ELR (cell line): ENCODE results near the gene STAT5A.

Experiments
- DNase-seq: peaks from one replicate; pipeline ENCODE4 v3.0.0-alpha.2; 2015; ENCODE audit warnings: low read depth

The STAT5A gene

DNA sequence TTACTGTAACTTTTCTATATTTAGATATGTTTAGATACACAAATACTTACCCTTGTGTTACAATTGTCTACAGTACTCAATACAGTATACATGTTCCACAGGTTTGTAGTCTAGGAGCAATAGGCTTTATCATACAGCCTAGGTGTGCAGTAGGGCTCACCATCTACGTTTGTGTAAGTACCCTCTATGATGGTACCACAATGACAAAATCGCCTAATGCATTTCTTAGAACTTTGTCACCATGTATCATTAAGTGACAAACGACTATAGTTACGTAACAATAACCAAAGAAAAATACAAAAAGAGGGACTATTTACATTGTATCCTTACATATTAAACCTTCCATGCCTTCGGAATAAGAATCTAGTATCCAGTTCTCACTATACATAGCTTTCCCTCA, 20.1 kb upstream of the STAT5A start:
- no peak for DNase-seq

GRCh38 chr17:42270170-42270535, 18.1 kb upstream of the STAT5A start:
- DNase-seq = no peak

- no peak for DNase-seq
Measured at GRCh38 chr17:42270596-42270995, 17.7 kb upstream of the STAT5A start.

- DNase-seq = no peak
Measured at GRCh38 chr17:42271006-42271778, 17.1 kb upstream of the STAT5A start.

DNA sequence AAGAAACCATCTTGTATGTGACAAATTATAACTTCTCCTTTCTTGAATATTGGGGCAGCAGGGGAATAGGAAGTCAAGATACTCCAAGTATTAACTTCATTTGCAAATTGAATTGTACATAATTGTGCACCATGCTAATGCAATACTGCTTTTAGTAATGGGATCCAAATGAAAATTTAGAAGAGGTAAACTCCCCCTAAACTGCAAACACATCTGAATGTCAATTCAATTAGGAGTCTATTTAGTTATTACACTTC, 16.6 kb upstream of the STAT5A start:
- no peak for DNase-seq

DNA sequence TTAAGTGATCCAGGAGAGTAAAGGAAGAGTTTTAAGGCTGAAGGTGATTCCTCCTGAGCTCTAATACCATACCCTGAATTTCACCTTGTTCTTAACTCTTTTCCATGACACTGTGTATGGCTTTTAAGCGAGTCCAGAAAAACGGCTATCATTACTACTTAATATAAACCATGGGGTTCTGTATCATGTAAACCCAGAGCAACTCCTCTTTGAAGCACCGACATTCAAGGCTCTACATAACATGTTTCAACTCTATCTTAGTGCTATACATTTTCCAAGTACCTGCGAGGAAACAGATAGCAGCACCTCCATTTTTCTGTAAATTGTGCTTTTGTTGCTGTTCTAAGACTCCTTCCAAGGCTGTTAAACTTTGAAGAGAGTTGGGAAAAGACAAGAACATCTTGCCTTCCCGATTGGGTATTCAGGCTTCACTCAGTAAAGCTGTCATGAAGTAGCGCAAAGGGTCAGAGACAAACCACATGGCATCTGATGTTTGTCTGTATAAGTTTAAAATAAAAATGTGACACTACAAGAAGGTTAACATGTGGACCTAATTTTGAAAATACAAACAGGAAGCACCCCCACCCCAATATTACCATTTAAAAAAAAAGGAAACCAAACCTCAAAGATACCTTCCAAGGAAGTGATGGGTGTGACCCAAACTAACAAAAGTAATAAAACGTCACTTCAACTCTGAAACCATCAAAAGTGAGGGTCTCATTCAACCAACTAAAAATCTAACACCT, 16.0 kb upstream of the STAT5A start:
- DNase-seq = no peak

GRCh38 chr17:42273474-42274252, 14.6 kb upstream of the STAT5A start:
- no peak for DNase-seq

GRCh38 chr17:42274253-42274542, 14.1 kb upstream of the STAT5A start:
- DNase-seq = no peak

DNA sequence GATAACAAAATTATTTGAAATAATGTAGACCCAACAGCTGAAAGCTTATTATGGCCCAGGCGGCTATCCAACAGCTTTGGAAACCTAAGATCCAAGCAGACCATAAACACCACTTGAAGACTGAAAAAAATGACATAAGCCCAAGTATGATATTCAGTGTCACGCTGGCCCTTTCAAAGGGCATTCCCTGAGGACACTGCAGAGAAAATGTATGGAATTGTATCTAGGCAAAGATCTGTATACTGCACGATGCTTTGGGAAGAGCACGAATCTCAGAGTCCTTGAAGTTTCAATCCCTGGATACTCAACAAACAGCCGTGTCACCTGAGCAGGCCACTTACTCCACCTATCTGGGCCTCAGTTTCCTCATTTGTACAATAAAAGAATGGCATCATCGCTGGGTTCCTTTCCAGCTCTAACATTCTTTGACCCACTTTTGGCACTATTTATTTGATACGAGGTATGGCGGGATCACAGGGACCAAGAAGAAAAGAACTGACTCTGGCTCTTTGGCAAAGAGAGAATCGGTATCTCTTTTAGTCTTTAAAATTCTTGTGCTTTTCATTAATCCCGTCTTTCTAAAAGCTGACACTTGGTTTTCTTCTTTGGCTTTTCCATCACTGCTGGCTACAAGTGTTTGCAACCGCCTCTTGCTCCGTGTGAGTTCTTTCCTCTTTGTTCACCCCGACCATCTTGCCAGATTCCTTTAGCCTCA, 13.3 kb upstream of the STAT5A start:
- no peak for DNase-seq

DNA sequence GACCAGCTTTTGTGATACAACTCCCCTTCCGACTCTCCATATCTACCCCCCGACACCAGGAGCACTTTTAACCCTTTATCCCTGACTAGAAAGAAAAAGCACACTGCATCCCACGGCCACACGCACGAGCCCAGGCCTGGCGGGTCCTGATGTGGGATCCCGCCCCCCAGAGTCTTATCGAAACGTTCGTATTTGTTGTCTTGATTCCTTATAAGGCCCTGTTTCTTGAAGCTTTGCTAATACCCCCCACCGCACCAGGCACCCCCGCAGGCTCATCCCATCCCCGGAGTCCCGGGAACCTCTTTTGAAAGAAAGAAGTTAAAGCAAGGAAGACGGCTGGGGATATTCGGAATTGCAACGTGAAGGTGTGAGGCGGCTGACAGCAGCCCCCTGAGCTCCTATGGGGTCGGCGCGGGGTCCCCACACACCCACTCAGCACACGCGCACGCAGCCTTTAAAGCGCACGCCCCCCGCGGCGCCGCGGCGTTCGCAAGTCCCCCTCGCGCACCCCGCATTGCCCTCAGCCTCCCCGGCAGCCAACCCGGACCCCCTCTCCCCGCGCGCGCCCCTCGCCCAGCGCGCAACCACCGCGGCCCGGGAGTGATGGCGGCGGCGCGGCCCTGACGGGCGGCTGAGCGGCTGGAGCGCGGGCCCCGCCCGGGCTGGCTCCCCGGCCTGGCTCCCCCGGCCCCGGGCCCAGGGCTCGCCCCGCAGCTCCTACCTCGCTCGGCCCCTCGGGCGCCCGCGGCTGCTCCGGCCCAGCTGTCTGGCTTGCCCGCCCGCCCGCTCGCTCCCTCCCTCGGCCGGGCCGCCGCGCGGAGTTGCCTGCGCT, 12.6 kb upstream of the STAT5A start:
- peak; percentile 40 for DNase-seq

DNA sequence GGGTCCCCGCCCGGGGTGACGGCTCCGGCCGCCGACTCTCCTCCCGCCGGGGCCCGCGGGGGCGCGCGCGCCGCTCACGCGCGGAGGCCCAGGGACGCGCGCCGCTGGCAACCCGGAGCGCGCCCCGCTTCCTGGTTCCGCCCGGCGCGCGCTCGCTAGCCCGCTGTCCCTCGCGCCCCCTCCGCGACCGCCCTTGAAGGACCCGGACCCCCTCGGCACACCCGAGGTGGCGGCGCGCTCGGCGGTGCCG, 12.0 kb upstream of the STAT5A start, which contains the start of gene STAT5B:
Gene STAT5B (minus strand): TSS at position 33 of the 250 bp plus-strand sequence. CDS start 44,264 bp downstream, outside the sequence.
- peak; percentile 79 for DNase-seq

GRCh38 chr17:42276609-42277341, 11.5 kb upstream of the STAT5A start:
- peak; percentile 87 for DNase-seq

DNA sequence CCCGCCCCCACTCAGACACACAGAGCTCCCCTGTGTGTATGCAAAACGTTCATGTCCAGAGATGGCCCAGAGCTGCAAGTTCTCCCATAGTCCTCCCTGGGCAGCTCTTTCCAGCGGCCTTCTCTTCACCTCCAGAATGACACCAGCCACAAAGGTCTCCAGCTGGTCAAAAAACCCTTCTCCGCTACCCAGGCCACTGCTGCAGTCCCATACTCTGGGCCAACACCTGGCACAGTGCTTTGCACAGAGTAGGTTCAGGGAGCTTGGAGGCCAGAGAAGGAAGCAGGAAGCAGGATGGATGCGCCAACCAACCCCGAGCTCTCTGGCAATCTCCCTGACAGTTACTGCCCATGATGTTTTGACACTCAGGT, 11.0 kb upstream of the STAT5A start:
- DNase-seq = no peak

DNA sequence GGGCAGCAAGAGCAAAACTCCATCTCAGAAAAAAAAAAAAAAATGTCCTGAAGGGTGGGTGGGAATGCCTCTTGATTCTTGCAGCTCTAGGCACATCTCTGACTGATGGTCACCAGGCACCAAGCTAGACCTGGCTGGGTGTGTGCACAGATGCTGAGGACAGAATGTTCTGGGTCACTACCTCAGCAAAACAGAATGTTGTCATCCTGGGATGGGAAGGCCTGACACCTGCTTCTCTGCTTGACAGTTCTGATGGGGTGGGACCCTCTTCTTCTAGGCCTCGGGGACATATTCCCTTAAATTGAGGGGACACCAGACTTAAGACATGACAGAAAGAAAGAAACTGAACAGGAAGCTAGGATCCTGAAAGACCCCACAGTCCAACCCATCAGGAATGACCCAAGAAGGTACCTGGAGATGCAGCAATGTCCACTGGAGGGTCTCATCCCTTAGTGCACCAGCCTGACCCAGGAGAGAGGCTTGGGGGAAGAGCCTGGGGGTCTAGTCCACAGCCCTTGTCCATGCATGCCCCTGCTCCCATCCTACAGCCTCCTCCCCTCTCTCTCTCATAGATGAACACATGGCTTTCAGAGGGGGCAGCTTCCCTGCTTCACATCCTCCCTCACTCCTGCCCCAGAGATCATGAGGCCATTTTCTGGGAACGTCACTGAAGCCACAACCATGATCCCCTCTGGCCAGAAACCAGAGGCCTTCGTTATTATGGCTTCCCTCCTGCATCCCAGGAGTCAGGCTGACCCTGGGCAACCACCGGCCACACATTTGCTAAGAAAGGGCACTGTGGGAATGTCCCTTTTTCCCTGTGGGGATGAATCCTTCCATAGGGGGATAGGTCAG, 8.3 kb upstream of the STAT5A start:
- no peak for DNase-seq

GRCh38 chr17:42281571-42282096, 6.7 kb upstream of the STAT5A start:
- DNase-seq = no peak

- no peak for DNase-seq
Measured at GRCh38 chr17:42282478-42283080, 5.7 kb upstream of the STAT5A start.

DNA sequence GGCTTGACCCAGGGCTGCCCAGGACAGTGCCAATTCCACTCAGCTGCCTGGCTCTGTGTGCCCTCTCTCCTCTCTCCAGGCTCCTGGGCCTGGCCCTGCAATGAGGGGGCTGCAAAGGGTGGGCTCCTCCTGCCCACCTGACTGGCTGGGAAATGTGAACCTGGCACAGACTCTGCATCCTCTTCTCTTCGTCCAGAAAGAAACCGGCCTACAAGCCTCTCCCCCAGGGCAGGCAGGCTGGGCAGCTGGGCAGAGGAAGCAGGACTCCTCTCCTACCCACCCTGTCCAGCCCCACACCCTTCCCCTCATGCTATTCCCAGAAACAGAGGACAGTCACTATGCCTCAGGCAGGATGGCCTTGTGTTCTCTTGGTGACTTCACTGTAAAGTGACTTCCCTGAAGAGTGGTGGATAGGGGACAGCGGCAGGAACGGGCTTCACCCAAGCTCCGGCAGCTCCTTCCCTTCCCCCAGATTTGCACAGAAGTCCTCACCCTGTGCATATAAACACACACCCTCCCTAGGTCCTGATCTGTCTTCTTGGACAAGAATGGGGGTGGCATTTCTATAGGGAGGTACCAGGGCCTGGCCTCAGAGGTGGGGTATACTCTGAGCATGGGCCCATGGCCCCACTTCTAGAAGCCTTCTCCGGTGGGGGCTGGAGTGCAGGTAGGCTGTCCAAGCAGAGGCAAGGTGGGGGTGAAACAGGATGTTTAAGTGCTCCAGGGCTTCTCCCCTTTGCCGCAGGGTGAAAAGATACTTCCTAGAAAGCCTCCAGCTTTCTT, 4.9 kb upstream of the STAT5A start:
- DNase-seq = no peak

DNA sequence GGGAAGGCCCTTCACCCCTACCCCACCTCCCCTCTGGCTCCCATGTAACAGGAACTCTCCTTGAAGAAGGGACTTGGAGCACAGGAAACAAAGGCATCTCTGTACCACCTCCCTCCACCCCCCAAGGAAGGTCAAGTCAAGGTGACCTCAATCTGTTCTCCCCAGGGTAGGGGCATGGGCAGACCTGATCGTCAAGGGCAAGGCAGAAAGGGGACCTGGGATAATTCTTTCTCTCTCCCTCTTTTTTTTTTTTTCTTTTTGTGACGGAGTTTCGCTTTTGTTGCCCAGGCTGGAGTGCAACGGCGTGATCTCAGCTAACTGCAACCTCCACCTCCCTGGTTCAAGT, 4.3 kb upstream of the STAT5A start:
- no peak for DNase-seq

- no peak for DNase-seq
Measured at GRCh38 chr17:42284566-42284965, 3.7 kb upstream of the STAT5A start.
